Heart left ventricle (tissue), 16 donors: Measurements from ENCODE around the gene MYBPHL. TPM values are rescaled to one million over a fixed set of nuclear protein-coding genes. Genes with fewer than 3 reads are reported as not detected.
A peak's percentile ranks its signal among the peaks of the same experiment; 100 is the strongest.

Experiments
- ATAC-seq, 4 donors: fragments of 200-7000 bp; cut with Tn5 transposase; one replicate each; pipeline ENCODE4 v1.9.1; 2020 to 2022; ENCODE audit warnings: moderate library complexity in 4 of 4, mild to moderate bottlenecking in 3 of 4, moderate number of reproducible peaks in 1 of 4
- DNase-seq, 5 donors: peaks; one replicate each; pipeline ENCODE4 v3.0.0-alpha.2; 2020
- H3K27ac ChIP-seq, 12 donors: fragments of 200-600 bp; sonication (generic) in 4 of 12; one replicate each; pipeline versions ENCODE4 v1.5.0 to v1.8.0; 2016 to 2022; ENCODE audit warnings: mild to moderate bottlenecking in 2 of 12
- H3K27me3 ChIP-seq, 9 donors: fragments of 200-600 bp; sonication (generic) in 2 of 9; one replicate each; pipeline versions ENCODE4 v1.5.1 to v1.8.0; 2016 to 2022; ENCODE audit warnings: mild to moderate bottlenecking in 3 of 9
- H3K36me3 ChIP-seq, 9 donors: fragments of 200-600 bp; sonication (generic) in 2 of 9; one replicate each; pipeline versions ENCODE4 v1.5.0 to v1.8.0; 2018 to 2022; ENCODE audit warnings: mild to moderate bottlenecking in 2 of 9
- H3K4me1 ChIP-seq, 12 donors: fragments of 200-600 bp; sonication (generic) in 4 of 12; one replicate each; pipeline versions ENCODE4 v1.5.0 to v1.8.0; 2016 to 2022; ENCODE audit warnings: mild to moderate bottlenecking in 3 of 12
- H3K4me3 ChIP-seq, 12 donors: fragments of 200-600 bp; sonication (generic) in 4 of 12; one replicate each; pipeline versions ENCODE4 v1.5.0 to v1.8.0; 2017 to 2022; ENCODE audit warnings: mild to moderate bottlenecking in 9 of 12, moderate library complexity in 4 of 12
- H3K9me3 ChIP-seq, 12 donors: fragments of 200-600 bp; sonication (generic) in 4 of 12; one replicate each; pipeline versions ENCODE4 v1.5.0 to v1.8.0; 2016 to 2022; ENCODE audit warnings: mild to moderate bottlenecking in 1 of 12
- CTCF ChIP-seq, 12 donors: fragments of 200-600 bp; sonication (generic) in 4 of 12; IDR thresholded peaks; one replicate each; pipeline versions ENCODE4 v1.5.0 to v1.8.0; 2018 to 2022; ENCODE audit warnings: antibody characterized with exemption in 12 of 12, mild to moderate bottlenecking in 5 of 12
- POLR2A ChIP-seq, 2 donors: fragments of 450-650 bp; IDR thresholded peaks; one replicate each; pipeline ENCODE4 v1.6.1; 2017; ENCODE audit warnings: antibody characterized with exemption in 2 of 2, mild to moderate bottlenecking in 2 of 2, moderate library complexity in 2 of 2
- WGBS, 4 donors: extraction: QIAGEN DNeasy Blood & Tissue Kit in 2 of 4; methylation state at CpG; one replicate each; pipeline versions ENCODE4 v1.1.5 to v1.1.7; 2013 to 2018; 5-methylcytosine and 5-hydroxymethylcytosine counted together
- intact Hi-C, 10 donors: fragments of 100-400 bp; cut with DNase I; formaldehyde crosslinking; loops; one replicate each; pipeline versions ENCODE4 v1.11.1 to v1.14.2; 2022
- polyA plus RNA-seq, 2 donors: library from polyadenylated mRNA; stranded (reverse); fragments of 200-250 nt; gene quantifications; one replicate each; pipeline ENCODE4 v1.2.3, GENCODE V29; 2013
- total RNA-seq, 9 donors: library from RNA; depleted of rRNA in 2 of 9; stranded (reverse); fragments of >200 nt in 2 of 9; fragmentation: NEBNext Ultra II Directional in 3 of 9; extraction: Animal tissue kit (Norgen Biotek cat#: 25700) in 3 of 9; gene quantifications; one replicate each; pipeline versions ENCODE4 v1.1.0 to v1.2.4, GENCODE V29; 2016 to 2023
- donor health status: ischemic (EF 13 %, LVEDD 7.1; RV severe dilation, severe dysfunction).
- donor health status: healthy with polysubstance abuse.
- donor health status: DM: no; HTN: yes; CAD: no.
- donor health status: DM: no; HTN: no; CAD: no.
- donor health status: ischemic (EF 25% LVEDD 6.9; RV normal size, moderate dysfunction).
- donor health status: ischemic (EF 25% LVEDD 5.7; RV mildly dilated, moderate dysfunction).
- donor health status: healthy.
- donor health status: DM: yes; HTN: yes; CAD: no.
- donor health status: ischemic (EF 35%, LVEDD 5.7; RV mildly dilated, moderate dysfunction).
- donor health status: nonischemic (EF 11% LVEDD 7.7; RV severe dilation, severe dysfunction).
- donor health status: DM: yes; HTN: yes; CAD: no.
- donor health status: PGD.
- donor health status: ischemic (EF 29% LVEDD 5.4; RV normal size, mild dysfunction).
- donor health status: nonischemic (EF 23%, LVEDD 6.1; RV moderate dilation, normal function).

The MYBPHL gene
- total and polyA plus RNA-seq, 11 donors, result 0.24 to 2.5 (median 0.53) TPM; not detected in 3

- intact Hi-C loops, result loop anchor here in 9 of 10 donors (1.0 to 10.0 kb wide), 7 partner anchors 121 to 257 kb away; partner anchors contain the start of gene GPR61 (in 1 of the 9)
- H3K36me3 ChIP-seq, result peaks cover 0 to 9% (median 0%) of the 10 kb centered on the region in 9 donors
- DNase-seq (peak; percentile 71 to 87 (median 76)), ATAC-seq (peak; percentile 42 to 81 (median 76))
- 68 to 75% (median 74%) methylated on average over 6 to 7 of the region's 7 CpGs for WGBS, 4 donors
- H3K27me3 ChIP-seq, result no peaks in the 10 kb centered on the region
- no peak overlapping the region for H3K4me3 ChIP-seq
- TF ChIP-seq POLR2A (IDR thresholded peaks at IDR 0.05) (no peak), CTCF (IDR thresholded peaks at IDR 0.05) (peak; percentile 79 to 93 (median 88))
- H3K9me3 ChIP-seq, result no peaks in the 10 kb centered on the region
- H3K27ac ChIP-seq, result no peak overlapping the region
- H3K4me1 ChIP-seq, result peaks cover 0 to 24% (median 7%) of the 10 kb centered on the region in 12 donors
These were observed 29.2 kb downstream of the MYBPHL start for GRCh38 chr1:109277434-109278204.

- H3K27ac ChIP-seq, result no peak overlapping the region
These were observed 31.0 kb downstream of the MYBPHL start for GRCh38 chr1:109275706-109276345.

GRCh38 chr1:109274533-109275476 lies 32.0 kb downstream of the MYBPHL start:
- ATAC-seq (peak in 1 of 4 donors; percentile 51), DNase-seq (no peak)
- no peaks in the 10 kb centered on the region for H3K9me3 ChIP-seq
- intact Hi-C loops, result loop anchor here in 6 of 10 donors (5.0 to 10.0 kb wide), 2 partner anchors 257 to 260 kb away; partner anchors contain the start of gene GPR61 (in 1 of the 6)
- TF ChIP-seq POLR2A (IDR thresholded peaks at IDR 0.05) (no peak), CTCF (IDR thresholded peaks at IDR 0.05) (no peak)
- H3K27me3 ChIP-seq, result no peaks in the 10 kb centered on the region
- no peak overlapping the region for H3K4me3 ChIP-seq
- 76 to 82% (median 81%) methylated on average over 23 to 24 of the region's 24 CpGs for WGBS, 4 donors
- H3K27ac ChIP-seq, result peak overlapping the region in 1 of 12 donors; percentile 31
- peaks cover 0 to 6% (median 0%) of the 10 kb centered on the region in 9 donors for H3K36me3 ChIP-seq
- H3K4me1 ChIP-seq, result peaks cover 0 to 7% (median 1%) of the 10 kb centered on the region in 12 donors

More at GRCh38 chr1:109275706-109276345, 31.0 kb downstream of the MYBPHL start:
- H3K36me3 ChIP-seq, result peaks cover 0 to 9% (median 0%) of the 10 kb centered on the region in 9 donors
- no peaks in the 10 kb centered on the region for H3K27me3 ChIP-seq
- intact Hi-C loops, result loop anchor here in 8 of 10 donors (2.0 to 10.0 kb wide), 4 partner anchors 123 to 259 kb away; partner anchors contain the start of gene GPR61 (in 1 of the 8)
- WGBS, 4 donors, result 53 to 69% (median 58%) methylated on average over 9 of the region's 9 CpGs
- no peak for ATAC-seq
- H3K9me3 ChIP-seq, result no peaks in the 10 kb centered on the region
- TF ChIP-seq POLR2A (IDR thresholded peaks at IDR 0.05), result no peak
- no peak for TF ChIP-seq CTCF (IDR thresholded peaks at IDR 0.05)
- H3K4me1 ChIP-seq, result peaks cover 0 to 7% (median 1%) of the 10 kb centered on the region in 12 donors
- H3K4me3 ChIP-seq, result no peak overlapping the region
- no peak for DNase-seq
